ENCODE results near the gene SCYGR6. TPM values are rescaled to one million over a fixed set of nuclear protein-coding genes. Genes with fewer than 3 reads are reported as not detected.

The SCYGR6 gene
- total and polyA plus RNA-seq, 9 of the 15 experiments (the other 6 are each of a cell fraction or from before 2014, with no cell fraction given): not detected

GRCh38 chr2:227767830-227768229 lies 43.3 kb upstream of the SCYGR6 start:
- Histone ChIP-seq H3K4me2 (ENCODE audit: insufficient read depth, low read length) (no peak overlapping the region), H3K9me1 (ENCODE audit: control insufficient read depth, insufficient read depth, low read length) (no peaks in the 10 kb centered on the region), H3K9ac (ENCODE audit: insufficient read depth in 1 of 2, low read depth in 2 of 2, low read length in 2 of 2) (no peak overlapping the region), H4K20me1 (replicated peaks; ENCODE audit: control insufficient read depth, insufficient read depth, low read length) (no peaks in the 10 kb centered on the region), H3K36me3 (ENCODE audit: control insufficient read depth, insufficient read depth, low read length) (no peaks in the 10 kb centered on the region), H3K4me1 (replicated peaks in 1 of 2; ENCODE audit: control insufficient read depth in 2 of 2, insufficient read depth in 2 of 2, low read length in 2 of 2) (peaks cover 0 to 4% of the 10 kb centered on the region in 2 experiments; a peak in 1 of 5 replicates), H3K4me3 (no peak overlapping the region), H3K9me3 (replicated peaks; ENCODE audit: control insufficient read depth, insufficient read depth, low read depth, low read length) (no peaks in the 10 kb centered on the region), H3K27me3 (ENCODE audit: control insufficient read depth in 2 of 2, insufficient read depth in 2 of 2, low read length in 2 of 2) (peaks cover 0 to 10% of the 10 kb centered on the region in 2 experiments; a peak in 2 of 5 replicates), H2AFZ (ENCODE audit: low read depth, low read length) (no peak overlapping the region), H3K27ac (ENCODE audit: extremely low read depth, low read depth, low read length) (no peak overlapping the region), H3K79me2 (ENCODE audit: control insufficient read depth, insufficient read depth, low read length) (no peaks in the 10 kb centered on the region)
- FAIRE-seq (no peak), DNase-seq (ENCODE audit: extremely low read depth in 1 of 4, low spot score in 3 of 4) (no peak), ATAC-seq (no peak)
- ChIA-PET POLR2A (interaction anchor here (0.6 kb wide), 1 partner anchor 510 kb away, joined by 3 read pairs; no protein-coding TSS in a partner anchor), CTCF (ENCODE audit: low intra/inter-chr PET ratio) (no interaction called here)
- BruUV-seq (replicated peaks): no TSS peak
- intact Hi-C loops (cut with micrococcal nuclease) (loop anchor here (2.0 to 5.0 kb wide), 4 partner anchors 109 to 636 kb away; no protein-coding TSS in a partner anchor), in situ Hi-C loops (cut with MboI) (loop anchor here (10.0 kb wide), 1 partner anchor 363 kb away; no protein-coding TSS in a partner anchor)
- no peak for TF ChIP-seq NCOA6 (IDR thresholded peaks at IDR 0.05)
- no peak for TF ChIP-seq GATAD2A (IDR thresholded peaks at IDR 0.05)
- TF ChIP-seq HOMEZ (CRISPR knock-in tag; IDR thresholded peaks at IDR 0.05): no peak
- no peak for TF ChIP-seq ARID2 (IDR thresholded peaks at IDR 0.05)
- no peak for TF ChIP-seq KDM4B (IDR thresholded peaks at IDR 0.05; ENCODE audit: borderline replicate concordance in 2 of 2, low read depth in 1 of 2)
- no peak for TF ChIP-seq ZNF263 (CRISPR knock-in tag; IDR thresholded peaks at IDR 0.05; ENCODE audit: borderline replicate concordance)
- no peak for TF ChIP-seq E2F5 (CRISPR knock-in tag; IDR thresholded peaks at IDR 0.05)
- no peak for TF ChIP-seq GTF2A2 (tag; IDR thresholded peaks at IDR 0.05)
- TF ChIP-seq ZNF311 (CRISPR knock-in tag; IDR thresholded peaks at IDR 0.05): no peak
- TF ChIP-seq CHCHD3 (CRISPR knock-in tag; IDR thresholded peaks at IDR 0.05): no peak
- no peak for TF ChIP-seq ZC3H4 (CRISPR knock-in tag; IDR thresholded peaks at IDR 0.05; ENCODE audit: borderline replicate concordance)
- no peak for TF ChIP-seq CEBPG (CRISPR knock-in tag; IDR thresholded peaks at IDR 0.05)
- TF ChIP-seq CEBPG (tag; conservative IDR thresholded peaks at IDR 0.05 in 1 of 2, IDR thresholded peaks at IDR 0.05 in 1 of 2): no peak
- TF ChIP-seq ZBTB17 (CRISPR knock-in tag; IDR thresholded peaks at IDR 0.05): no peak
- TF ChIP-seq CBFA2T3 (IDR thresholded peaks at IDR 0.05): no peak
- WGBS (ENCODE audit: insufficient coverage, low coverage, missing lambda C conversion rate): 0% methylated on average over 4 of the region's 22 CpGs

Measured in K562 (cell line).